ENCODE measurements around the gene COL15A1. TPM values are rescaled to one million over a fixed set of nuclear protein-coding genes. Genes with fewer than 3 reads are reported as not detected.

The COL15A1 gene
- total and polyA plus RNA-seq, 2 of the 8 experiments (the other 6 are each of a cell fraction or from before 2014, with no cell fraction given) = 0.12 to 0.15 TPM

DNA sequence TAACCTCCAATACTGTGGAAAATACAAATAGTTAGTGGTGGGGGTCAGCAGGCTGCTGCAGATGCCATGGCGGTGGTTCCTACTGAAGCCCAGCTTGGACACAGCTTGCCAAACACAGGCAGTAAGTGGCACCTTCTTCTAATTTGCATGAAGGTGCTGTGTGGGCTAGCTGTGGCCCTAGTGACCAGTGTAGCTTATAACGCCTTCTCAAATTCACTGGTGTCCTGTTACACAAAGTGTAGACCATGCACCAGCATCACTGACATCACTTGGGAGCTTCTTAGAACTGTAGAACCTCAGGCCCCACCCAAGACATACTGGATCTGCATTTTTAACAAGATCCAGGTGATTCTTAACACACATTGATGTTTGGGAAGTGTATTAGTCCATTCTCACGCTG, 102.4 kb downstream of the COL15A1 start:
- no peak overlapping the region for H2BK15ac ChIP-seq (ENCODE audit: low read length)
- FAIRE-seq = no peak

More for the DNA sequence above, 102.4 kb downstream of the COL15A1 start:
- no peaks in the 10 kb centered on the region for H3K27me3 ChIP-seq (replicated peaks in 1 of 4; ENCODE audit: control insufficient read depth in 3 of 4, extremely low read depth in 1 of 4, insufficient read depth in 3 of 4, low read length in 3 of 4)
- H3K27ac ChIP-seq (ENCODE audit: low read depth, low read length) = no peak overlapping the region
- H2AFZ ChIP-seq (ENCODE audit: low read length) = no peak overlapping the region
- ChIA-PET CTCF (ENCODE audit: partially characterized antibody) (interaction anchor here (0.7 to 1.2 kb wide), 4 partner anchors 19 to 69 kb away, joined by 3 to 4 read pairs (median 3); no protein-coding TSS in a partner anchor), POLR2A (ENCODE audit: partially characterized antibody) (no interaction called here)
- H3K18ac ChIP-seq (ENCODE audit: extremely low read depth, low read length) = no peak overlapping the region
- no peak overlapping the region for H4K5ac ChIP-seq (ENCODE audit: insufficient read length, low read depth, low read length)
- TF ChIP-seq HDAC2 (IDR thresholded peaks at IDR 0.05; ENCODE audit: borderline replicate concordance in 1 of 2, low read depth in 2 of 2, low read length in 2 of 2) (no peak), CEBPB (IDR thresholded peaks at IDR 0.05; ENCODE audit: low read depth, low read length) (no peak), CHD1 (IDR thresholded peaks at IDR 0.05; ENCODE audit: low read depth, low read length) (no peak), SIX5 (IDR thresholded peaks at IDR 0.05; ENCODE audit: low read depth, low read length) (no peak), JUND (IDR thresholded peaks at IDR 0.05; ENCODE audit: low read length) (no peak), POLR2AphosphoS5 (IDR thresholded peaks at IDR 0.05; ENCODE audit: low read depth, low read length) (no peak), ZNF274 (IDR thresholded peaks at IDR 0.05; ENCODE audit: borderline replicate concordance, extremely low read depth, low read length) (no peak), BACH1 (IDR thresholded peaks at IDR 0.05; ENCODE audit: low read length) (no peak), BRCA1 (IDR thresholded peaks at IDR 0.05; ENCODE audit: low read depth, low read length) (no peak), RAD21 (IDR thresholded peaks at IDR 0.05 in 1 of 2, conservative IDR thresholded peaks at IDR 0.05 in 1 of 2; ENCODE audit: low read depth in 2 of 2, low read length in 2 of 2) (no peak), KDM5A (IDR thresholded peaks at IDR 0.05; ENCODE audit: low read length) (no peak), JUN (IDR thresholded peaks at IDR 0.05; ENCODE audit: low read depth, low read length) (no peak), TAF1 (IDR thresholded peaks at IDR 0.05; ENCODE audit: low read depth, low read length) (no peak), TEAD4 (IDR thresholded peaks at IDR 0.05; ENCODE audit: low read depth, low read length) (no peak)
- H2BK12ac ChIP-seq (ENCODE audit: low read depth, low read length) = no peak overlapping the region
- H2BK20ac ChIP-seq (ENCODE audit: low read length) = no peak overlapping the region
- no peaks in the 10 kb centered on the region for H3K79me2 ChIP-seq (ENCODE audit: control insufficient read depth in 1 of 2, insufficient read depth in 2 of 2, low read length in 2 of 2)
- 0 out of 4 replicates have a peak, but pooled peaks cover 0 to 2% of the 10 kb centered on the region in 2 experiments for H3K9me3 ChIP-seq (ENCODE audit: insufficient read depth in 2 of 2, low read depth in 1 of 2, low read length in 1 of 2)
- no peak overlapping the region for H4K8ac ChIP-seq (ENCODE audit: extremely low read depth, insufficient read depth, low read length)
- H3K4me3 ChIP-seq (ENCODE audit: extremely low read depth in 1 of 4, insufficient read depth in 2 of 4, low read depth in 3 of 4, low read length in 4 of 4) = no peak overlapping the region
- no peak overlapping the region for H3K56ac ChIP-seq (replicated peaks; ENCODE audit: insufficient read length, low read depth, low read length)
- no peaks in the 10 kb centered on the region for H4K20me1 ChIP-seq (replicated peaks in 1 of 2; ENCODE audit: control insufficient read depth in 1 of 2, insufficient read depth in 2 of 2, low read length in 2 of 2)
- no peak overlapping the region for H3K14ac ChIP-seq (ENCODE audit: insufficient read length)
- WGBS, 2 experiments (ENCODE audit: extremely low coverage in 1 of 2, insufficient coverage in 1 of 2, insufficient read length in 1 of 2, insufficient replicate concordance in 2 of 2, low coverage in 1 of 2, low lambda C conversion rate in 2 of 2, missing lambda C conversion rate in 1 of 2) = 94% methylated on average over 3 of the region's 3 CpGs; no CpG with 5 or more reads in 1 of the 2 experiments
- H3K4me2 ChIP-seq (ENCODE audit: insufficient read depth in 1 of 2, low read depth in 2 of 2, low read length in 2 of 2) = no peak overlapping the region
- no peak for DNase-seq (ENCODE audit: low read depth in 1 of 2, low spot score in 2 of 2)
- no peak overlapping the region for H2BK5ac ChIP-seq (ENCODE audit: low read depth, low read length)
- H2BK120ac ChIP-seq (replicated peaks; ENCODE audit: low read depth, low read length) = no peak overlapping the region
- H4K91ac ChIP-seq (replicated peaks; ENCODE audit: insufficient read length, low read length) = no peak overlapping the region
- no peak overlapping the region for H3K9ac ChIP-seq (replicated peaks in 1 of 4; ENCODE audit: extremely low read depth in 1 of 4, low read depth in 3 of 4, low read length in 3 of 4)
- no peaks in the 10 kb centered on the region for H3K4me1 ChIP-seq (replicated peaks in 1 of 4; ENCODE audit: control insufficient read depth in 3 of 4, insufficient read depth in 4 of 4, low read length in 3 of 4)
- no peaks in the 10 kb centered on the region for H3K23me2 ChIP-seq (ENCODE audit: low read depth, low read length)
- H3K23ac ChIP-seq (ENCODE audit: insufficient read length) = no peak overlapping the region
- no peak overlapping the region for H2AK5ac ChIP-seq (ENCODE audit: low read depth, low read length)
- no peaks in the 10 kb centered on the region for H3K36me3 ChIP-seq (ENCODE audit: control insufficient read depth in 2 of 4, insufficient read depth in 4 of 4, low read length in 3 of 4)
- no peaks in the 10 kb centered on the region for H3K79me1 ChIP-seq (ENCODE audit: low read depth, low read length)
- no peak overlapping the region for H3K4ac ChIP-seq (replicated peaks; ENCODE audit: insufficient read length, low read depth, low read length)

All from H1 (cell line).